OCI-LY1 (cell line): Measurements from ENCODE around the gene MED22.

Experiments used
- H2AFZ ChIP-seq: fragments of 200-600 bp; sonication (generic), shearing (Covaris generic); 2 replicates; pipeline ENCODE4 v1.6.0; 2014; ENCODE audit warnings: antibody characterized with exemption, mild to moderate bottlenecking, low read length
- H3F3A ChIP-seq: fragments of 200-600 bp; sonication (generic), shearing (Covaris generic); 2 replicates; pipeline ENCODE4 v1.6.0; 2014; ENCODE audit warnings: mild to moderate bottlenecking, antibody characterized with exemption, low read length, moderate library complexity; ENCODE audit not compliant: insufficient read depth
- H3K27ac ChIP-seq: fragments of 200-600 bp; sonication (generic); 2 replicates; pipeline ENCODE4 v1.5.1; 2014; ENCODE audit warnings: low read length, mixed run types, mild to moderate bottlenecking, low read depth; ENCODE audit not compliant: poor library complexity, severe bottlenecking
- H3K27me3 ChIP-seq: fragments of 200-600 bp; sonication (generic); 2 replicates; pipeline ENCODE4 v1.6.0; 2014; ENCODE audit warnings: antibody characterized with exemption, mild to moderate bottlenecking, low read length, moderate library complexity; ENCODE audit not compliant: insufficient read depth
- H3K36me3 ChIP-seq: fragments of 200-600 bp; sonication (generic); 2 replicates; pipeline ENCODE4 v1.6.1; 2014; ENCODE audit warnings: mild to moderate bottlenecking, antibody characterized with exemption, low read length, moderate library complexity, mixed read lengths; ENCODE audit not compliant: insufficient read depth
- H3K4me1 ChIP-seq: fragments of 200-600 bp; sonication (generic); 2 replicates; pipeline ENCODE4 v1.5.1; 2014; ENCODE audit warnings: mild to moderate bottlenecking, low read length, moderate library complexity; ENCODE audit not compliant: insufficient read depth, severe bottlenecking
- H3K4me2 ChIP-seq: fragments of 200-600 bp; sonication (generic), shearing (Covaris generic); 2 replicates; pipeline ENCODE4 v1.6.1; 2014; ENCODE audit warnings: low read length
- H3K4me3 ChIP-seq: fragments of 200-600 bp; sonication (generic); 2 replicates; pipeline ENCODE4 v1.5.1; 2014; ENCODE audit warnings: low read length, low read depth, mild to moderate bottlenecking, mixed read lengths; ENCODE audit not compliant: poor library complexity, severe bottlenecking
- H3K79me2 ChIP-seq: fragments of 200-600 bp; shearing (Covaris generic); 2 replicates; pipeline ENCODE4 v1.6.1; 2016; ENCODE audit warnings: mixed run types, low read length, mixed read lengths; ENCODE audit not compliant: insufficient read depth
- H3K9ac ChIP-seq: fragments of 200-600 bp; sonication (generic), shearing (Covaris generic); 2 replicates; pipeline ENCODE4 v1.6.1; 2014; ENCODE audit warnings: mild to moderate bottlenecking, low read length, mixed read lengths
- H3K9me2 ChIP-seq: fragments of 200-600 bp; sonication (generic), shearing (Covaris generic); 2 replicates; pipeline ENCODE4 v1.6.1; 2014; ENCODE audit warnings: low read depth, mild to moderate bottlenecking, low read length, mixed read lengths
- H3K9me3 ChIP-seq: fragments of 200-600 bp; shearing (Covaris generic); 2 replicates; pipeline ENCODE4 v1.6.1; 2014; ENCODE audit warnings: low read length, mixed read lengths
- H4K20me1 ChIP-seq: fragments of 200-600 bp; sonication (generic), shearing (Covaris generic); 2 replicates; pipeline ENCODE4 v1.6.0; 2016; ENCODE audit warnings: mild to moderate bottlenecking, low read length; ENCODE audit not compliant: insufficient read depth
- CTCF ChIP-seq: fragments of 200-600 bp; sonication (generic), shearing (Covaris generic); IDR thresholded peaks from 2 replicates; pipeline ENCODE4 v1.5.1; 2017; ENCODE audit warnings: mild to moderate bottlenecking, antibody characterized with exemption, low read length, moderate library complexity, mixed read lengths
- EZH2 ChIP-seq: fragments of 200-600 bp; sonication (generic), shearing (Covaris generic); IDR thresholded peaks from 2 replicates; pipeline ENCODE4 v1.8.0; 2017; ENCODE audit warnings: borderline replicate concordance, mixed run types, mild to moderate bottlenecking, antibody characterized with exemption, low read length, moderate library complexity, mixed read lengths

The MED22 gene

GRCh38 chr9:133305731-133306130, 42.2 kb downstream of the MED22 start:
- Histone ChIP-seq H4K20me1 (no peaks in the 10 kb centered on the region), H3K9ac (no peak overlapping the region), H3K4me2 (no peak overlapping the region), H3K36me3 (no peaks in the 10 kb centered on the region), H3K27ac (no peak overlapping the region), H3K9me3 (no peaks in the 10 kb centered on the region), H3K79me2 (no peaks in the 10 kb centered on the region), H3K9me2 (no peaks in the 10 kb centered on the region), H3K27me3 (peaks cover 14% of the 10 kb centered on the region; the same call in 1 of the 2 replicates), H3K4me3 (no peak overlapping the region), H3K4me1 (no peaks in the 10 kb centered on the region), H3F3A (no peaks in the 10 kb centered on the region), H2AFZ (no peak overlapping the region)
- no peak for TF ChIP-seq CTCF
- TF ChIP-seq EZH2 = no peak

- H3K36me3 ChIP-seq = no peaks in the 10 kb centered on the region
These were observed 43.2 kb downstream of the MED22 start for GRCh38 chr9:133304477-133305377.

GRCh38 chr9:133304158-133304470, 43.8 kb downstream of the MED22 start:
- no peaks in the 10 kb centered on the region for H3K9me2 ChIP-seq
- no peak overlapping the region for H3K27ac ChIP-seq
- no peaks in the 10 kb centered on the region for H3K79me2 ChIP-seq
- no peaks in the 10 kb centered on the region for H3K4me1 ChIP-seq
- TF ChIP-seq EZH2 = no peak
- no peak for TF ChIP-seq CTCF
- H3K27me3 ChIP-seq = peaks cover 9% of the 10 kb centered on the region; the same call in 1 of the 2 replicates
- H2AFZ ChIP-seq = no peak overlapping the region
- no peaks in the 10 kb centered on the region for H4K20me1 ChIP-seq
- H3K4me3 ChIP-seq = no peak overlapping the region
- H3K36me3 ChIP-seq = no peaks in the 10 kb centered on the region
- H3K9me3 ChIP-seq = no peaks in the 10 kb centered on the region
- no peak overlapping the region for H3K4me2 ChIP-seq
- H3K9ac ChIP-seq = no peak overlapping the region
- H3F3A ChIP-seq = no peaks in the 10 kb centered on the region

More at GRCh38 chr9:133304477-133305377, 43.2 kb downstream of the MED22 start:
- Histone ChIP-seq H3F3A (no peaks in the 10 kb centered on the region), H3K27ac (no peak overlapping the region), H3K4me3 (no peak overlapping the region), H3K9me3 (no peaks in the 10 kb centered on the region), H3K27me3 (peaks cover 14% of the 10 kb centered on the region; the same call in 1 of the 2 replicates), H3K9ac (no peak overlapping the region), H3K9me2 (no peaks in the 10 kb centered on the region), H2AFZ (no peak overlapping the region), H3K4me1 (no peaks in the 10 kb centered on the region), H3K79me2 (no peaks in the 10 kb centered on the region), H4K20me1 (no peaks in the 10 kb centered on the region), H3K4me2 (no peak overlapping the region)
- TF ChIP-seq CTCF = no peak
- no peak for TF ChIP-seq EZH2
